Measurements from ENCODE around the gene PARVA. TPM values are rescaled to one million over a fixed set of nuclear protein-coding genes. Genes with fewer than 3 reads are reported as not detected.

PARVA gene
- total RNA-seq, 1 experiment from 2014 or later: 10.4 TPM

GRCh38 chr11:12512826-12513395, 135.5 kb downstream of the PARVA start (continued):
- no peak for TF ChIP-seq AR (CRISPR knock-in tag; IDR thresholded peaks at IDR 0.05)
- TF ChIP-seq, protein P1, sequence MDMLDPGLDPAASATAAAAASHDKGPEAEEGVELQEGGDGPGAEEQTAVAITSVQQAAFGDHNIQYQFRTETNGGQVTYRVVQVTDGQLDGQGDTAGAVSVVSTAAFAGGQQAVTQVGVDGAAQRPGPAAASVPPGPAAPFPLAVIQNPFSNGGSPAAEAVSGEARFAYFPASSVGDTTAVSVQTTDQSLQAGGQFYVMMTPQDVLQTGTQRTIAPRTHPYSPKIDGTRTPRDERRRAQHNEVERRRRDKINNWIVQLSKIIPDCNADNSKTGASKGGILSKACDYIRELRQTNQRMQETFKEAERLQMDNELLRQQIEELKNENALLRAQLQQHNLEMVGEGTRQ (CRISPR knock-in tag; IDR thresholded peaks at IDR 0.05): no peak
- TF ChIP-seq CTCF (IDR thresholded peaks at IDR 0.05): no peak
- no peak for TF ChIP-seq JAZF1 (CRISPR knock-in tag; IDR thresholded peaks at IDR 0.05)
- TF ChIP-seq NR2C2 (CRISPR knock-in tag; IDR thresholded peaks at IDR 0.05): no peak
- TF ChIP-seq, protein P2, sequence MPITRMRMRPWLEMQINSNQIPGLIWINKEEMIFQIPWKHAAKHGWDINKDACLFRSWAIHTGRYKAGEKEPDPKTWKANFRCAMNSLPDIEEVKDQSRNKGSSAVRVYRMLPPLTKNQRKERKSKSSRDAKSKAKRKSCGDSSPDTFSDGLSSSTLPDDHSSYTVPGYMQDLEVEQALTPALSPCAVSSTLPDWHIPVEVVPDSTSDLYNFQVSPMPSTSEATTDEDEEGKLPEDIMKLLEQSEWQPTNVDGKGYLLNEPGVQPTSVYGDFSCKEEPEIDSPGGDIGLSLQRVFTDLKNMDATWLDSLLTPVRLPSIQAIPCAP (CRISPR knock-in tag; IDR thresholded peaks at IDR 0.05): no peak

DNA sequence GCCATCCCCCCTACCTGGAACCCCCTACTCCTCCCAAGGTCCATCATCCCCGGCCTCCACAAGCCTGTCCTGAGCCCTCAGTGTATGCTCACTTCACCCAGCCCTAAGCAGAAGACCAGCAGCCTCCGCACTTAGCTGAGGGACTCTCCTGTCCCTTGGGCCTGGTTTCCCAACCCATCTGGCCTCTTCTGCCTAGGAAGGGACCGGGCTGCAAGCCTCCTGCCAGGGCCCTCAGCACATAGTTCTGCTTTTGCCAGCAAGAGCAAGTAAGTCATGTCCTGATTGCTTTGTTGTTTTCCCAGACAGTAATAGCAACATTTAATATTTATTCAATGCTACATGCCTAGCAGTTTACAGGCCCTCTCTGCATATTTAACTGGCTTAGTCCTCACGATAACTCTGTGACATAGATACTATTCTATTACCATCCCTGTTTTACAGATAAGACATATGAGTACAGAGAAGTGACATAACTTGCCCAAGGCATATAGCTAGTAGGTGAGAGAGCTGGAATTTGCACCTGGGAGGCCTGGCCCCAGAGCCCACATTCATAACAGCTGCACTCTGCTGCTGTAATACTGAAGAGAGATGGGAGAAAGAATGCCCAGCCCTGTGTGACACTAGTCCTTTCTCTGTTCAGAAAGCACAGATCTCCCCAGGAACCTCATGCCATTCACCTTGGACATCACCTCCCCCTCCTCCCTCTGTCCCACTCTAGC, 139.2 kb downstream of the PARVA start:
- no peaks in the 10 kb centered on the region for H3K4me1 Mint-ChIP-seq
- H3K36me3 Mint-ChIP-seq: no peaks in the 10 kb centered on the region
- no peaks in the 10 kb centered on the region for H3K27me3 Mint-ChIP-seq (ENCODE audit: low read depth)
- H3K27ac Mint-ChIP-seq: no peak overlapping the region
- no peak overlapping the region for H3K4me3 Mint-ChIP-seq
- ChIA-PET CTCF (interaction anchor here (0.8 to 2.3 kb wide), 2 partner anchors 36 to 185 kb away, joined by 3 to 7 read pairs; no protein-coding TSS in a partner anchor), POLR2A (no interaction called here)
- no peaks in the 10 kb centered on the region for H3K9me3 Mint-ChIP-seq
- ATAC-seq (no peak), DNase-seq (ENCODE audit: low spot score) (no peak)
- no peak for TF ChIP-seq TP53 (CRISPR knock-in tag; IDR thresholded peaks at IDR 0.05)
- no peak for TF ChIP-seq GABPB1 (CRISPR knock-in tag; IDR thresholded peaks at IDR 0.05)
- no peak for TF ChIP-seq KAT7 (CRISPR knock-in tag; IDR thresholded peaks at IDR 0.05; ENCODE audit: borderline replicate concordance)
- no peak for TF ChIP-seq ZNF281 (CRISPR knock-in tag; IDR thresholded peaks at IDR 0.05)
- no peak for TF ChIP-seq IRF2 (CRISPR knock-in tag; IDR thresholded peaks at IDR 0.05; ENCODE audit: borderline replicate concordance, low read depth)
- no peak for TF ChIP-seq GRHL2 (CRISPR knock-in tag; IDR thresholded peaks at IDR 0.05; ENCODE audit: insufficient replicate concordance, severe bottlenecking)
- no peak for TF ChIP-seq TCF7 (CRISPR knock-in tag; IDR thresholded peaks at IDR 0.05; ENCODE audit: low read depth)
- no peak for TF ChIP-seq ETV6 (CRISPR knock-in tag; IDR thresholded peaks at IDR 0.05)
- TF ChIP-seq FOXP1 (CRISPR knock-in tag; IDR thresholded peaks at IDR 0.05; ENCODE audit: borderline replicate concordance): no peak
- no peak for TF ChIP-seq ZMAT4 (CRISPR knock-in tag; IDR thresholded peaks at IDR 0.05)
- no peak for TF ChIP-seq SMAD4 (CRISPR knock-in tag; IDR thresholded peaks at IDR 0.05)
- TF ChIP-seq JAZF1 (CRISPR knock-in tag; IDR thresholded peaks at IDR 0.05): no peak
- no peak for TF ChIP-seq TEAD1 (CRISPR knock-in tag; IDR thresholded peaks at IDR 0.05)
- TF ChIP-seq ESRRA (CRISPR knock-in tag; IDR thresholded peaks at IDR 0.05; ENCODE audit: borderline replicate concordance): no peak
- TF ChIP-seq, protein P3, sequence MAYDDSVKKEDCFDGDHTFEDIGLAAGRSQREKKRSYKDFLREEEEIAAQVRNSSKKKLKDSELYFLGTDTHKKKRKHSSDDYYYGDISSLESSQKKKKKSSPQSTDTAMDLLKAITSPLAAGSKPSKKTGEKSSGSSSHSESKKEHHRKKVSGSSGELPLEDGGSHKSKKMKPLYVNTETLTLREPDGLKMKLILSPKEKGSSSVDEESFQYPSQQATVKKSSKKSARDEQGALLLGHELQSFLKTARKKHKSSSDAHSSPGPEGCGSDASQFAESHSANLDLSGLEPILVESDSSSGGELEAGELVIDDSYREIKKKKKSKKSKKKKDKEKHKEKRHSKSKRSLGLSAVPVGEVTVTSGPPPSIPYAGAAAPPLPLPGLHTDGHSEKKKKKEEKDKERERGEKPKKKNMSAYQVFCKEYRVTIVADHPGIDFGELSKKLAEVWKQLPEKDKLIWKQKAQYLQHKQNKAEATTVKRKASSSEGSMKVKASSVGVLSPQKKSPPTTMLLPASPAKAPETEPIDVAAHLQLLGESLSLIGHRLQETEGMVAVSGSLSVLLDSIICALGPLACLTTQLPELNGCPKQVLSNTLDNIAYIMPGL (CRISPR knock-in tag; IDR thresholded peaks at IDR 0.05): no peak

Measured in WTC11 (cell line).